ENCODE results near the gene TGIF2. TPM values are rescaled to one million over a fixed set of nuclear protein-coding genes. Genes with fewer than 3 reads are reported as not detected.

TGIF2 gene
- total RNA-seq, 2 donors from 2014 or later = 5.6 to 7.3 TPM

DNA sequence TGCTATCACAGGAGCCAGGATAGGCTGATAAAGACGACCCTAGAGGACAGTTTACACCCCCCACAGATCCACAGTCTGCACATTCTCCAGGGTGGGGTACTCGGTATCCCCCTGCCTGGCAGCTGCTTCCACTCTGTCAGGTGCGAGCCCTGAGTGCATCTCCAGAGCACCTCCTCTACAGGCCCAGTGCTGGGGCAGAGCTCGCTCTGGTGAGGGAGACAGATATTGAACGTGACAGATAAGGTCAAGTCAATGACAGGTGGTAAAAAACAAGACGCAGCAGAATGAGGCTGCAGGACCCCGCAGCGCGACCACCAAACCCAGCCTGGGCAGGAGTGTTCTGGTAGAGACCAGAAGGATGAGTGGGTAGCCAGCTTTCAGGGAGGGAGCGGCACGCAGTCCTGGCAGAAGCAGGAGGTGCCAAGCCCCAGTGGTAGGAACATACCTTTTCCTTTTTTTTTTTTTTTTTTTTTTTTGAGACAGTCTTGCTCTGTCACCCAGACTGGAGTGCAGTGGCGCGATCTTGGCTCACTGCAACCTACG is 44.5 kb upstream of the TGIF2 start:
- no peaks in the 10 kb centered on the region for H3K27me3 ChIP-seq
- peaks cover 20% of the 10 kb centered on the region for H3K36me3 ChIP-seq
- intact Hi-C loops (cut with DNase I) = no loop called here
- TF ChIP-seq CTCF (IDR thresholded peaks at IDR 0.05) = no peak
- H3K27ac ChIP-seq = no peak overlapping the region
- no peaks in the 10 kb centered on the region for H3K4me1 ChIP-seq
- H3K9me3 ChIP-seq = no peaks in the 10 kb centered on the region
- no peak for DNase-seq
- no peak overlapping the region for H3K4me3 ChIP-seq
- H3K9ac ChIP-seq (ENCODE audit: low read depth in 2 of 2, low read length in 2 of 2) = no peak overlapping the region

DNA sequence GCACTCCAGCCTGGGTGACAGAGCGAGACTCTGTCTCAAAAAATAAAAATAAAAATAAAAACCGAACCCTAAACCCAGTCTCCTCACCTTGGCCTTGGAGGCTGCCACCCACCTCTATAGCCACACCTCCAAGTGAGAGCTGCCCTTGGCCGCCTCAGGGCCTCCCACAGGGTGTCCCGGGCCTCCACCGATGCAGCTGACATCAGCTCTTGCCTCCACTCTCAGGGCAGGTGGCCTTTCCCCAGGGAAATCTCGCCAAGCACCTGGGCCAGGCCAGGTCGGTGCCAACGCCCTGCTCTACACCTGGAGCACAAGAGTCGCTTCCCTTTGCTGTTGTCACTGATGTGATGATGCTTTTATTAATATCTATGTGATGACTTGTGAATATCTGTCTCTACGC is 41.0 kb upstream of the TGIF2 start:
- no peak for DNase-seq
- no peak overlapping the region for H3K27ac ChIP-seq
- TF ChIP-seq CTCF (IDR thresholded peaks at IDR 0.05) = no peak

GRCh38 chr20:36532822-36533221 is 40.6 kb upstream of the TGIF2 start:
- no peak overlapping the region for H3K27ac ChIP-seq
- H3K27me3 ChIP-seq = no peaks in the 10 kb centered on the region
- H3K4me1 ChIP-seq = no peaks in the 10 kb centered on the region
- DNase-seq = no peak
- no peak for TF ChIP-seq CTCF (IDR thresholded peaks at IDR 0.05)
- intact Hi-C loops (cut with DNase I) = no loop called here
- no peaks in the 10 kb centered on the region for H3K9me3 ChIP-seq
- H3K9ac ChIP-seq (ENCODE audit: low read depth in 2 of 2, low read length in 2 of 2) = no peak overlapping the region
- no peak overlapping the region for H3K4me3 ChIP-seq
- H3K36me3 ChIP-seq = no peaks in the 10 kb centered on the region

More for the DNA sequence above, 41.0 kb upstream of the TGIF2 start:
- no peak overlapping the region for H3K4me3 ChIP-seq
- intact Hi-C loops (cut with DNase I) = no loop called here
- no peaks in the 10 kb centered on the region for H3K27me3 ChIP-seq
- H3K36me3 ChIP-seq = no peaks in the 10 kb centered on the region
- no peaks in the 10 kb centered on the region for H3K4me1 ChIP-seq
- H3K9me3 ChIP-seq = no peaks in the 10 kb centered on the region
- no peak overlapping the region for H3K9ac ChIP-seq (ENCODE audit: low read depth in 2 of 2, low read length in 2 of 2)

DNA sequence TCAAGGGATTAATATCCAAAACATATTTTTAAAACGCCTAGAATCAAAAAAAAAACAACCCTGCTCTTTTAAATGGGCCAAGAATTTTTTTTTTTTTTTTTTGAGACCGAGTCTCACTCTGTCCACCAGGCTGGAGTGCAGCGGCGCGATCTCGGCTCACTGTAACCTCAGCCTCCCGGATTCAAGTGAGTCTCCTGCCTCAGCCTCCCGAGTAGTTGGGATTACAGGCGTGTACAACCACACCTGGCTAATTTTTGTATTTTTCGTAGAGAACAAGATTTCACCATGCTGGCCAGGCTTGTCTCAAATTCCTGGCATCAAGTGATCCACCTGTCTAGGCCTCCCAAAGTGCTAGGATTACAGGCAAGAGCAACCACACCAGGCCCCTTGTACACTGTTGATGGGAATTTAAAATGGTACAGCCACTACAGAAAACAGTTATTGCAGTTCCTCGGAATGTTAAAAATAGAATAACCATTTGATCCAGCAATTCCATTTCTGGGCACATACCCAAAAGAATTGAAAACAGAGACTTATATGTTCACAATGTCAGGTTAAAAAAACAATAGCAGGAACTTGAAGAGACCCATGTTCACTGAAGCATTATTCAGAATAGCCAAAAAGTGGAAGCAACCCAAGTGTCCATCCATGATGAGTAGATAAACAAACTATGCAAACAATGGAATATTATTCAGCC is 35.2 kb upstream of the TGIF2 start:
- H3K9me3 ChIP-seq = no peaks in the 10 kb centered on the region
- H3K4me3 ChIP-seq = no peak overlapping the region
- H3K27me3 ChIP-seq = no peaks in the 10 kb centered on the region
- DNase-seq = no peak
- H3K9ac ChIP-seq (ENCODE audit: low read depth in 2 of 2, low read length in 2 of 2) = no peak overlapping the region
- TF ChIP-seq CTCF (IDR thresholded peaks at IDR 0.05) = no peak
- intact Hi-C loops (cut with DNase I) = no loop called here
- no peaks in the 10 kb centered on the region for H3K36me3 ChIP-seq
- H3K27ac ChIP-seq = no peak overlapping the region
- no peaks in the 10 kb centered on the region for H3K4me1 ChIP-seq

DNA sequence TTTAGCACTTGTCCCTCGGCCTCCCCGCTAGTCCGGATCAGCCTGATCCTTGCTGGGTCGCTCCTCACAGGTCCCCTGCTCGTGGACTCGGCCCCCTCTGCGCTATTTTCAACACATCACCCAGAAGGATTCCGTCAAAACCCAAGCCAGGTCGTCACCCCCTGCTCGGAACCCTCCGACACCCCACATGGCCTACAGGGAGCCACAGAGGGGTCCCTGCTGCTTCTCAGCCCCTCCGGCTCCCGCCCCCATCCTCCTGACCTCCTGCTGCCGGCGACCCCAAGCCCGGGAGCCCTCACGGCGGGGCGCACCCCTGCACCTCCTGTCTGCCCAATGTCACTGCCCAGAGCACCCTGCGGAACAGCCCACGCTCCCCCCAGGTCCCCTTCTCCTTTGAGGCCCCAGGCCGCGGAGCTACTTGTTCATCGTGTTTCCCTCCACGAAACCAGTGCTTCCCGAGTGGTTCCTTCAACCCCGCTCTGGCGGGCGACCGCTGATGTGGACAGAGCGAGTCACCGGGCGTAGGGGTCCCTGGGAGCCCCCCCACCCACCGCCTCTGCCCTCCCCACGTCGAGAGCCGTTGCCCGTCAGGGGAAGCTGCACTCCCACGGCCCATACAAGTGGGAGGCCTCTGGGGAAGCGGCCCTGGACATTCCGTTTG is 32.7 kb upstream of the TGIF2 start:
- intact Hi-C loops (cut with DNase I) = no loop called here
- Histone ChIP-seq H3K9ac (ENCODE audit: low read depth in 2 of 2, low read length in 2 of 2) (peak overlapping the region; percentile 3 to 66), H3K36me3 (no peaks in the 10 kb centered on the region), H3K27me3 (no peaks in the 10 kb centered on the region), H3K9me3 (no peaks in the 10 kb centered on the region), H3K27ac (peak overlapping the region; percentile 80), H3K4me3 (peak overlapping the region; percentile 55), H3K4me1 (no peaks in the 10 kb centered on the region)
- DNase-seq = no peak
- TF ChIP-seq CTCF (IDR thresholded peaks at IDR 0.05) = no peak
